KMS-11 (cell line): ENCODE results near the gene RPRD1A.

ENCODE experiments used
- H2AFZ ChIP-seq: fragments of 200-600 bp; sonication (generic); 2 replicates; pipeline ENCODE4 v1.6.1; 2016; ENCODE audit warnings: antibody characterized with exemption, mixed run types, low read depth
- H3K27ac ChIP-seq: fragments of 200-600 bp; sonication (generic); 2 replicates; pipeline ENCODE4 v1.6.1; 2016; ENCODE audit warnings: mild to moderate bottlenecking, mixed run types
- H3K27me3 ChIP-seq: fragments of 200-600 bp; sonication (generic); 2 replicates; pipeline ENCODE4 v1.6.1; 2017; ENCODE audit warnings: mild to moderate bottlenecking, low read depth, mixed run types, moderate library complexity; ENCODE audit not compliant: insufficient read depth
- H3K36me3 ChIP-seq: fragments of 200-600 bp; sonication (generic); 2 replicates; pipeline ENCODE4 v1.6.1; 2017; ENCODE audit warnings: mild to moderate bottlenecking, mixed run types; ENCODE audit not compliant: insufficient read depth
- H3K4me1 ChIP-seq: fragments of 200-600 bp; sonication (generic); 2 replicates; pipeline ENCODE4 v1.6.1; 2016; ENCODE audit warnings: mild to moderate bottlenecking, low read depth, mixed run types; ENCODE audit not compliant: poor library complexity, severe bottlenecking
- H3K4me2 ChIP-seq: fragments of 200-600 bp; sonication (generic); 2 replicates; pipeline ENCODE4 v1.7.0; 2016; ENCODE audit warnings: mild to moderate bottlenecking, mixed run types
- H3K4me3 ChIP-seq: fragments of 200-600 bp; sonication (generic); IDR thresholded peaks from 2 replicates; pipeline ENCODE4 v1.6.1; 2017; ENCODE audit warnings: low read depth, low read length, mixed read lengths; ENCODE audit not compliant: insufficient read depth
- H3K79me2 ChIP-seq: fragments of 200-600 bp; sonication (generic); 2 replicates; pipeline ENCODE4 v1.6.1; 2016; ENCODE audit warnings: low read depth, mixed run types; ENCODE audit not compliant: insufficient read depth
- H3K9ac ChIP-seq: fragments of 200-600 bp; sonication (generic); 2 replicates; pipeline ENCODE4 v1.6.1; 2016; ENCODE audit warnings: mild to moderate bottlenecking, mixed run types
- H4K20me1 ChIP-seq: fragments of 200-600 bp; sonication (generic); 2 replicates; pipeline ENCODE4 v1.6.1; 2016; ENCODE audit warnings: mild to moderate bottlenecking, mixed run types; ENCODE audit not compliant: insufficient read depth
- TF ChIP-seq, protein P1 (sequence below): fragments of 200-600 bp; sonication (generic); conservative IDR thresholded peaks from 2 replicates; pipeline ENCODE4 v1.6.1; 2017; ENCODE audit warnings: low read depth, mild to moderate bottlenecking, antibody characterized with exemption, low read length, moderate library complexity, mixed read lengths

RPRD1A gene

DNA sequence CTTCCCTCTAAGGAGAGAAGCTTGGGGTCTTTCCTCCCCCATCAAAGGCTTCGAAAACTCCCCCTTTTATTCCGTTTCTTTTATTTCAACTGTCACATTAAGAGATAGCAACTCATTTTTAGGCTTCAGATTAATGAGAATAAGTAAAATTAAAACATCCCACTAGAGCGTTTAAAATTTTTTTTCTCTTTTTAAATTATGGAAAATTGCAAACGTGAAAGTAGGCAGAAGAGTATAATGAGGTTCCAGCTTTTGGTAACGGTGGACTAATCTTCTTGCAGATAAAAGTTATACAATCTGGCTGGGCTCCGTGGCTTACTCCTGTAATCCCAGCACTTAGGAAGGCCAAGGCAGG is 116.8 kb downstream of the RPRD1A start:
- H3K4me3 ChIP-seq = no peak overlapping the region
- H3K79me2 ChIP-seq = no peaks in the 10 kb centered on the region
- TF ChIP-seq, protein P1, sequence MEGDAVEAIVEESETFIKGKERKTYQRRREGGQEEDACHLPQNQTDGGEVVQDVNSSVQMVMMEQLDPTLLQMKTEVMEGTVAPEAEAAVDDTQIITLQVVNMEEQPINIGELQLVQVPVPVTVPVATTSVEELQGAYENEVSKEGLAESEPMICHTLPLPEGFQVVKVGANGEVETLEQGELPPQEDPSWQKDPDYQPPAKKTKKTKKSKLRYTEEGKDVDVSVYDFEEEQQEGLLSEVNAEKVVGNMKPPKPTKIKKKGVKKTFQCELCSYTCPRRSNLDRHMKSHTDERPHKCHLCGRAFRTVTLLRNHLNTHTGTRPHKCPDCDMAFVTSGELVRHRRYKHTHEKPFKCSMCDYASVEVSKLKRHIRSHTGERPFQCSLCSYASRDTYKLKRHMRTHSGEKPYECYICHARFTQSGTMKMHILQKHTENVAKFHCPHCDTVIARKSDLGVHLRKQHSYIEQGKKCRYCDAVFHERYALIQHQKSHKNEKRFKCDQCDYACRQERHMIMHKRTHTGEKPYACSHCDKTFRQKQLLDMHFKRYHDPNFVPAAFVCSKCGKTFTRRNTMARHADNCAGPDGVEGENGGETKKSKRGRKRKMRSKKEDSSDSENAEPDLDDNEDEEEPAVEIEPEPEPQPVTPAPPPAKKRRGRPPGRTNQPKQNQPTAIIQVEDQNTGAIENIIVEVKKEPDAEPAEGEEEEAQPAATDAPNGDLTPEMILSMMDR = peak; percentile 56
- peaks cover 11% of the 10 kb centered on the region for H3K4me1 ChIP-seq
- H3K9ac ChIP-seq = no peak overlapping the region
- no peak overlapping the region for H2AFZ ChIP-seq
- no peaks in the 10 kb centered on the region for H4K20me1 ChIP-seq
- H3K4me2 ChIP-seq = no peak overlapping the region
- H3K27me3 ChIP-seq = no peaks in the 10 kb centered on the region
- H3K27ac ChIP-seq = no peak overlapping the region
- H3K36me3 ChIP-seq = no peaks in the 10 kb centered on the region

DNA sequence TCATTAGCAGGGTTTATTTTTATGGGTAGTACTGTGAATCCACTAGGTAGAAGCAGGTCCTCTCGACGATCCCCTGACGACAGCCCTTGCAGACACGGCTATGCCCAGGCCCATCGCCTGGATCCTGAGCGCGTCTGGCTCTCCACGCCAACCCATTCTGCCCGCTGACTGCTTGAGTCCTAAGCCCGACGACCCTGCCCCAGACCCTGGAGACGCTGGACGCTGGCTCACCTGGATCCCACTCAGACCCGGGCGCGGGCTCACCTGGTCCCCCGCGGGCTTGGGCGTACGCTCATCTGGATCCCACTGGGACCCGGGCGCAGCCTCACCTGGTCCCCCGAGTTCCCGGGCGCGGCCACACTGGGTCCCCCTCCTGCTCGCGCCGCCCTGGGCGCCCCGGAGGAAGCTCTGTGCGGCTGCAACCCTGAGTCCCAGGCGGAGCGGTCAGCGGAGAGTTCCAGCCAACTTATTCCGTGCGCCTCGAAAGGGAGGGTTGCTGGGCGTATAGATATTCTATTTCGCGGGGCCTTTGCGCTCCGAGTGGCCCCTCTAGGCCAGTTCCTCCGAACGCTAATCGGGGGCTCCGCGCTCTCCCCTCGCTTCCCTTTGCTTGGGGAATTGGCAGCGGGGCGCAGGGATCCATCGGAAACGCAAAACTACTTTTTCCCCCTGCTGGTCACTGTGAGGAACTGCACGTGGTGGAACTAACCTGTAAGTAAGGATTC is 117.3 kb downstream of the RPRD1A start:
- no peaks in the 10 kb centered on the region for H4K20me1 ChIP-seq
- no peak overlapping the region for H3K4me3 ChIP-seq
- peaks cover 11% of the 10 kb centered on the region for H3K4me1 ChIP-seq
- no peak overlapping the region for H3K27ac ChIP-seq
- H3K9ac ChIP-seq = no peak overlapping the region
- no peaks in the 10 kb centered on the region for H3K79me2 ChIP-seq
- no peaks in the 10 kb centered on the region for H3K27me3 ChIP-seq
- no peak overlapping the region for H3K4me2 ChIP-seq
- no peaks in the 10 kb centered on the region for H3K36me3 ChIP-seq
- TF ChIP-seq, protein P1 = peak; percentile 96
- no peak overlapping the region for H2AFZ ChIP-seq

DNA sequence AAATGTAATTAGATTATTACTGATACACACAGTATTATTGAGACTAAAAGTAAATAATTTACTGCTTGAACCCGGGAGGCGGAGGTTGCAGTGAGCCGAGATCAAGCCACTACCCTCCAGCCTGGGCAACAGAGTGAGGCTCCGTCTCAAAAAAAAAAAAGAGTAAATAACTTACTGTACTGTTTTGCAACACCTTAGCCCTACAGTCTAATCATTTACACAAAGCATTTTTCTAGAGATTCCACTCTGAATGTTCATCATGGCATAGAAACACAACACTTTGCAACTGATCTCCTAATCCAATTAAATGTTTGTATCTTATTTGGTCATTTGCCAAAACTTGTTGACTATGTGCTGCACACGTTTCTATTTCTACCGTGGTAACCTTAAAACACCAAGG is 118.3 kb downstream of the RPRD1A start:
- Histone ChIP-seq H3K27ac (no peak overlapping the region), H3K4me1 (peaks cover 9% of the 10 kb centered on the region), H3K79me2 (no peaks in the 10 kb centered on the region), H3K36me3 (no peaks in the 10 kb centered on the region), H2AFZ (no peak overlapping the region), H3K4me2 (no peak overlapping the region), H3K4me3 (no peak overlapping the region), H4K20me1 (no peaks in the 10 kb centered on the region), H3K27me3 (no peaks in the 10 kb centered on the region), H3K9ac (no peak overlapping the region)
- TF ChIP-seq, protein P1 = no peak

DNA sequence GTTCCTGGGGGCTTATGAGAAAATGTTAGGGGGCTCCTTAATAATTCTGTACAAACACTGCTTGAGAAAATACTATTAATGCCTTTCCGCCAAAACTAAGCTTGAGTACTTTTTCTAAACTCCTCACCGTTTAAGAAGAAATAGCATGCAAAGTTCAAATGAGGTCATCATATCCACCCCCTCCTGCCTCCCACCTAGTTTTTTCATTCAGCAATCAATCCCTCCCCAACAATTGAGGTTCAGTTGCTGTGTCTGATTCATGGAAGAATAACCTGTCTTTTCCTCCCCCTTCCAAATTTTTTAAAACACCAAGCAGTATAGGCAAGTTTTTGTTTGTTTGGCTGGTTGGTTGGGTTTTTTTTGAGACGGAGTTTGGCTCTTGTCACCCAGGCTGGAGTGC is 119.3 kb downstream of the RPRD1A start:
- Histone ChIP-seq H3K4me1 (no peaks in the 10 kb centered on the region), H2AFZ (no peak overlapping the region), H3K9ac (no peak overlapping the region), H4K20me1 (no peaks in the 10 kb centered on the region), H3K36me3 (no peaks in the 10 kb centered on the region), H3K79me2 (no peaks in the 10 kb centered on the region), H3K27ac (no peak overlapping the region), H3K4me3 (no peak overlapping the region), H3K27me3 (no peaks in the 10 kb centered on the region), H3K4me2 (no peak overlapping the region)
- TF ChIP-seq, protein P1 = no peak
